Vagina (tissue), 2 donors: ENCODE measurements around the gene DTD1.

ENCODE experiments used
- POLR2A ChIP-seq, 2 donors: fragments of 450-650 bp; IDR thresholded peaks; one replicate each; pipeline ENCODE4 v1.6.1; 2017; ENCODE audit warnings: antibody characterized with exemption in 2 of 2, mild to moderate bottlenecking in 2 of 2, moderate library complexity in 2 of 2
- POLR2AphosphoS5 ChIP-seq, 2 donors: sonication (generic); formaldehyde crosslinking; IDR thresholded peaks; one replicate each; pipeline ENCODE4 v1.9.0; 2017; ENCODE audit warnings: antibody characterized with exemption in 2 of 2, mild to moderate bottlenecking in 2 of 2, low read depth in 1 of 2; ENCODE audit not compliant: insufficient read depth in 1 of 2
- TF ChIP-seq, protein P1 (sequence below), 3 experiments: fragments of 450-650 bp in 2 of 3; fragments of 200-600 bp in 1 of 3; sonication (generic) in 1 of 3; IDR thresholded peaks; one replicate each; pipeline ENCODE4 v1.5.1; 2017 to 2019; ENCODE audit warnings: antibody characterized with exemption in 3 of 3, mild to moderate bottlenecking in 2 of 3, moderate library complexity in 2 of 3

GRCh38 chr20:18783385-18783959 lies 195.6 kb downstream of the DTD1 start:
- TF ChIP-seq POLR2A (IDR thresholded peaks at IDR 0.05) (no peak), POLR2AphosphoS5 (IDR thresholded peaks at IDR 0.05; ENCODE audit: insufficient read depth in 1 of 2, low read depth in 1 of 2) (no peak)
- TF ChIP-seq, protein P1, sequence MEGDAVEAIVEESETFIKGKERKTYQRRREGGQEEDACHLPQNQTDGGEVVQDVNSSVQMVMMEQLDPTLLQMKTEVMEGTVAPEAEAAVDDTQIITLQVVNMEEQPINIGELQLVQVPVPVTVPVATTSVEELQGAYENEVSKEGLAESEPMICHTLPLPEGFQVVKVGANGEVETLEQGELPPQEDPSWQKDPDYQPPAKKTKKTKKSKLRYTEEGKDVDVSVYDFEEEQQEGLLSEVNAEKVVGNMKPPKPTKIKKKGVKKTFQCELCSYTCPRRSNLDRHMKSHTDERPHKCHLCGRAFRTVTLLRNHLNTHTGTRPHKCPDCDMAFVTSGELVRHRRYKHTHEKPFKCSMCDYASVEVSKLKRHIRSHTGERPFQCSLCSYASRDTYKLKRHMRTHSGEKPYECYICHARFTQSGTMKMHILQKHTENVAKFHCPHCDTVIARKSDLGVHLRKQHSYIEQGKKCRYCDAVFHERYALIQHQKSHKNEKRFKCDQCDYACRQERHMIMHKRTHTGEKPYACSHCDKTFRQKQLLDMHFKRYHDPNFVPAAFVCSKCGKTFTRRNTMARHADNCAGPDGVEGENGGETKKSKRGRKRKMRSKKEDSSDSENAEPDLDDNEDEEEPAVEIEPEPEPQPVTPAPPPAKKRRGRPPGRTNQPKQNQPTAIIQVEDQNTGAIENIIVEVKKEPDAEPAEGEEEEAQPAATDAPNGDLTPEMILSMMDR (IDR thresholded peaks at IDR 0.05): no peak
